IPS-11a (cell line): ENCODE results near the gene IQGAP2.

Experiments
- H3K4me3 ChIP-seq: one replicate; pipeline ENCODE4 v1.5.1; 2013; ENCODE audit warnings: low read depth, low read length, control low read depth

Gene IQGAP2

GRCh38 chr5:76474377-76474776 is 71.3 kb downstream of the IQGAP2 start:
- no peak overlapping the region for H3K4me3 ChIP-seq

GRCh38 chr5:76475385-76475784 is 72.3 kb downstream of the IQGAP2 start:
- H3K4me3 ChIP-seq: no peak overlapping the region

- no peak overlapping the region for H3K4me3 ChIP-seq
Measured at GRCh38 chr5:76475936-76476335, 72.9 kb downstream of the IQGAP2 start.

- no peak overlapping the region for H3K4me3 ChIP-seq
Measured at GRCh38 chr5:76476474-76477038, 73.5 kb downstream of the IQGAP2 start.

GRCh38 chr5:76477061-76477460 is 74.0 kb downstream of the IQGAP2 start:
- H3K4me3 ChIP-seq: no peak overlapping the region

- H3K4me3 ChIP-seq: no peak overlapping the region
Measured at GRCh38 chr5:76477571-76477970, 74.5 kb downstream of the IQGAP2 start.

- H3K4me3 ChIP-seq: no peak overlapping the region
Measured at GRCh38 chr5:76479281-76479680, 76.2 kb downstream of the IQGAP2 start.

GRCh38 chr5:76479973-76480667 is 77.0 kb downstream of the IQGAP2 start:
- H3K4me3 ChIP-seq: no peak overlapping the region

- H3K4me3 ChIP-seq: no peak overlapping the region
Measured at GRCh38 chr5:76482984-76483383, 79.9 kb downstream of the IQGAP2 start.

GRCh38 chr5:76483433-76483832 is 80.3 kb downstream of the IQGAP2 start:
- no peak overlapping the region for H3K4me3 ChIP-seq

- H3K4me3 ChIP-seq: no peak overlapping the region
Measured at GRCh38 chr5:76483881-76484280, 80.8 kb downstream of the IQGAP2 start.

GRCh38 chr5:76485511-76485910 is 82.4 kb downstream of the IQGAP2 start:
- H3K4me3 ChIP-seq: no peak overlapping the region

GRCh38 chr5:76487386-76487785 is 84.3 kb downstream of the IQGAP2 start:
- H3K4me3 ChIP-seq: no peak overlapping the region

GRCh38 chr5:76487821-76488220 is 84.7 kb downstream of the IQGAP2 start:
- H3K4me3 ChIP-seq: no peak overlapping the region

GRCh38 chr5:76488969-76489368 is 85.9 kb downstream of the IQGAP2 start:
- no peak overlapping the region for H3K4me3 ChIP-seq

GRCh38 chr5:76489877-76490688 is 87.0 kb downstream of the IQGAP2 start:
- no peak overlapping the region for H3K4me3 ChIP-seq

GRCh38 chr5:76490960-76491359 is 87.9 kb downstream of the IQGAP2 start:
- H3K4me3 ChIP-seq: no peak overlapping the region

GRCh38 chr5:76492819-76493189 is 89.7 kb downstream of the IQGAP2 start:
- H3K4me3 ChIP-seq: no peak overlapping the region

GRCh38 chr5:76493190-76493837 is 90.2 kb downstream of the IQGAP2 start:
- no peak overlapping the region for H3K4me3 ChIP-seq

GRCh38 chr5:76494201-76494600 is 91.1 kb downstream of the IQGAP2 start:
- H3K4me3 ChIP-seq: no peak overlapping the region

GRCh38 chr5:76495870-76496269 is 92.8 kb downstream of the IQGAP2 start:
- H3K4me3 ChIP-seq: no peak overlapping the region

GRCh38 chr5:76497065-76497460 is 94.0 kb downstream of the IQGAP2 start:
- no peak overlapping the region for H3K4me3 ChIP-seq
